Activated CD8-positive, alpha-beta memory T cell treated with anti-CD3 and anti-CD28 coated beads for 36 hours (primary cell): ENCODE measurements around the gene CPE. TPM values are rescaled to one million over a fixed set of nuclear protein-coding genes. Genes with fewer than 3 reads are reported as not detected.
"Not testable (repeated sequence)": the region's sequence is repeated elsewhere in the genome, so short reads cannot be mapped to it uniquely, and the experiment has no call there.

Source experiments
- CTCF ChIA-PET: fragments of 350-600 bp; sonication (Branson Sonifier 250); formaldehyde crosslinking; loops from one replicate; lab custom pipeline; 2021; ENCODE audit warnings: antibody characterized with exemption; lab: Charles Lee
- POLR2A ChIA-PET: fragments of 350-600 bp; sonication (Branson Sonifier 250); formaldehyde crosslinking; loops from one replicate; lab custom pipeline; 2021; ENCODE audit warnings: antibody characterized with exemption; lab: Charles Lee
- total RNA-seq, 2 experiments: library from RNA; stranded (reverse); gene quantifications; one replicate each; pipeline ENCODE4 v1.2.3, GENCODE V29; 2021

CPE gene
- total RNA-seq, 2 experiments from 2014 or later = not detected

- ChIA-PET POLR2A (no interaction called here), CTCF (no interaction called here)
These were observed 102.4 kb downstream of the CPE start for GRCh38 chr4:165481053-165481835.

GRCh38 chr4:165489786-165490185, 111.0 kb downstream of the CPE start:
- CTCF ChIA-PET = no interaction called here
- POLR2A ChIA-PET = no interaction called here

GRCh38 chr4:165492583-165492982, 113.8 kb downstream of the CPE start:
- POLR2A ChIA-PET = not testable (repeated sequence)
- CTCF ChIA-PET = interaction anchor here (1.2 to 1.4 kb wide), 2 partner anchors 8 to 599 kb away, joined by 3 to 5 read pairs; no protein-coding TSS in a partner anchor

- CTCF ChIA-PET = interaction anchor here (0.6 to 1.4 kb wide), 5 partner anchors 9 to 599 kb away, joined by 3 to 5 read pairs (median 4); no protein-coding TSS in a partner anchor
- POLR2A ChIA-PET = no interaction called here
These were observed 114.6 kb downstream of the CPE start for GRCh38 chr4:165493359-165493758.

GRCh38 chr4:165502916-165503907, 124.4 kb downstream of the CPE start:
- POLR2A ChIA-PET = no interaction called here

GRCh38 chr4:165504184-165504583, 125.4 kb downstream of the CPE start:
- ChIA-PET POLR2A (no interaction called here), CTCF (no interaction called here)

More at GRCh38 chr4:165502916-165503907, 124.4 kb downstream of the CPE start:
- CTCF ChIA-PET = interaction anchor here (0.6 kb wide), 1 partner anchor 13 kb away, joined by 3 read pairs; no protein-coding TSS in a partner anchor

- POLR2A ChIA-PET = no interaction called here
- CTCF ChIA-PET = interaction anchor here (0.9 kb wide), 1 partner anchor 12 kb away, joined by 3 read pairs; no protein-coding TSS in a partner anchor
These were observed 127.4 kb downstream of the CPE start for GRCh38 chr4:165505958-165506837.

GRCh38 chr4:165506849-165507248, 128.0 kb downstream of the CPE start:
- ChIA-PET CTCF (no interaction called here), POLR2A (no interaction called here)

- CTCF ChIA-PET = interaction anchor here (1.1 kb wide), 1 partner anchor 13 kb away, joined by 3 read pairs; no protein-coding TSS in a partner anchor
- POLR2A ChIA-PET = no interaction called here
These were observed 128.6 kb downstream of the CPE start for GRCh38 chr4:165507381-165507780.

GRCh38 chr4:165508372-165509120, 129.7 kb downstream of the CPE start:
- ChIA-PET CTCF (no interaction called here), POLR2A (no interaction called here)

- POLR2A ChIA-PET = no interaction called here
- CTCF ChIA-PET = no interaction called here
These were observed 133.6 kb downstream of the CPE start for GRCh38 chr4:165512424-165512823.

- POLR2A ChIA-PET = no interaction called here
- CTCF ChIA-PET = interaction anchor here (1.4 kb wide), 1 partner anchor 21 kb away, joined by 4 read pairs; no protein-coding TSS in a partner anchor
These were observed 135.9 kb downstream of the CPE start for GRCh38 chr4:165514739-165515138.

GRCh38 chr4:165515201-165515600, 136.4 kb downstream of the CPE start:
- CTCF ChIA-PET = interaction anchor here (1.4 kb wide), 1 partner anchor 22 kb away, joined by 4 read pairs; no protein-coding TSS in a partner anchor

GRCh38 chr4:165516281-165516833, 137.5 kb downstream of the CPE start:
- ChIA-PET POLR2A (no interaction called here), CTCF (no interaction called here)

More at GRCh38 chr4:165515201-165515600, 136.4 kb downstream of the CPE start:
- POLR2A ChIA-PET = no interaction called here

- CTCF ChIA-PET = no interaction called here
- POLR2A ChIA-PET = no interaction called here
These were observed 138.4 kb downstream of the CPE start for GRCh38 chr4:165517216-165517615.

GRCh38 chr4:165518024-165518616, 139.3 kb downstream of the CPE start:
- POLR2A ChIA-PET = no interaction called here
- CTCF ChIA-PET = no interaction called here

GRCh38 chr4:165518686-165519085, 139.9 kb downstream of the CPE start:
- POLR2A ChIA-PET = no interaction called here

More at GRCh38 chr4:165518686-165519085, 139.9 kb downstream of the CPE start:
- CTCF ChIA-PET = no interaction called here
